Subcutaneous abdominal adipose tissue (tissue), 5 donors: ENCODE measurements around the gene KRTAP5-6.

Experiments used
- H3K27ac ChIP-seq: one replicate; pipeline ENCODE4 v1.7.0; 2013; ENCODE audit warnings: low read depth, mild to moderate bottlenecking, inconsistent platforms, low read length, moderate library complexity
- H3K27me3 ChIP-seq, 5 donors: one replicate each; pipeline ENCODE4 v1.7.0; 2013; ENCODE audit warnings: low read length in 5 of 5, inconsistent platforms in 1 of 5; ENCODE audit not compliant: control insufficient read depth in 5 of 5, insufficient read depth in 4 of 5
- H3K36me3 ChIP-seq, 5 donors: one replicate each; pipeline ENCODE4 v1.7.0; 2013; ENCODE audit warnings: low read length in 5 of 5; ENCODE audit not compliant: control insufficient read depth in 5 of 5, insufficient read depth in 5 of 5
- H3K4me1 ChIP-seq, 5 donors: one replicate each; pipeline ENCODE4 v1.7.0; 2013; ENCODE audit warnings: low read length in 5 of 5, mild to moderate bottlenecking in 3 of 5, moderate library complexity in 1 of 5; ENCODE audit not compliant: control insufficient read depth in 5 of 5, insufficient read depth in 5 of 5
- H3K4me3 ChIP-seq, 5 donors: one replicate each; pipeline ENCODE4 v1.7.0; 2013; ENCODE audit warnings: low read length in 5 of 5, low read depth in 1 of 5
- H3K9ac ChIP-seq, 5 donors: one replicate each; pipeline ENCODE4 v1.7.0; 2013; ENCODE audit warnings: low read length in 5 of 5, mild to moderate bottlenecking in 4 of 5, moderate library complexity in 3 of 5
- H3K9me3 ChIP-seq, 5 donors: one replicate each; pipeline ENCODE4 v1.7.0; 2013; ENCODE audit warnings: low read length in 5 of 5; ENCODE audit not compliant: control insufficient read depth in 5 of 5
- donor health status: healthy.
- donor health status: healthy.
- donor health status: healthy.
- donor health status: healthy.
- donor health status: healthy.

Gene KRTAP5-6

GRCh38 chr11:1652771-1653540, 44.0 kb upstream of the KRTAP5-6 start:
- Histone ChIP-seq H3K4me1 (peaks cover 0 to 4% (median 3%) of the 10 kb centered on the region in 5 donors), H3K4me3 (no peak overlapping the region), H3K9ac (no peak overlapping the region), H3K27me3 (peaks cover 0 to 29% (median 14%) of the 10 kb centered on the region in 5 donors), H3K27ac (no peak overlapping the region), H3K36me3 (no peaks in the 10 kb centered on the region), H3K9me3 (no peaks in the 10 kb centered on the region)

DNA sequence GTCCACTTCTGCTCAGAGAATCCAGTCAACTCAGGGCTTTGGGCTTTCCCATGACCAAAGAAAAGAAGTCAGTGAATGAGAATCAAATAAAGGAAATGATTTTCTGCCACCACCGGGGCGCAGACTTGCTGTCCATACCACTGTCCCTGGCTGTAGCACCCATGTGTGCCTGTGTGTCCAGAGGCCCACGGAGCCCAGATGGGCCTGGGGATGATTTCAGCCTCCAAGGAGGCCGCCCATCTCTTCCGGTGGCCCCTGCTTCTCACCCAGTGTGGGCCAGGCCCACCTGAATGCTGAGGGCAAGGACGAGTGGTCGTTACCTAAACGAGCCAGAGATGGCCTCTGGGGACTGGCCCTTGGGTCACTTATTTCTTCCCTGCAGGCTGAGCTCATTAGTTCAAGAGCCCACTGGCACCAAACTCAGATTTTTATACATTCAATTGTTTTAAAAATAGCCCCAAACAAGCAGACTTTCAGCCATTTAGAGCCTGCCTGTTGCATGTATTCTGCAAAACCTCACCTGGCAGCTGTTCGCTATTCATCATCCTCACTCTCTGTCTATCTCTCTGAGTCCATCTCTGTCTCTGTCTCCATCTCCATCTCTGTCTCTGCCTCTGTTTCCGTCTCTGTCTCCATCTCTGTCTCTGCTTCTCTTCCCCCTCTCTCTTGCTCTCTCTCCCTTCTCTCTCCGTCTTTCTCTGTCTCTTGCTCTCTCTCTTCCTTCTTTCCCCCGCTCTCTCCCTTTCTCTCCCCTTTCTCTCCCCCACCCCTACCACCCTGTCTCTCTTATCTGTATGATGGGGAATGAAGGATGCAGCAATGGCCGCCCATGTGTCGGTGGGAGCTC, 43.2 kb upstream of the KRTAP5-6 start:
- Histone ChIP-seq H3K36me3 (no peaks in the 10 kb centered on the region), H3K27me3 (peaks cover 0 to 29% (median 14%) of the 10 kb centered on the region in 5 donors), H3K9ac (no peak overlapping the region), H3K4me3 (no peak overlapping the region), H3K4me1 (peaks cover 0 to 4% (median 3%) of the 10 kb centered on the region in 5 donors), H3K9me3 (no peaks in the 10 kb centered on the region), H3K27ac (no peak overlapping the region)

- H3K27ac ChIP-seq, result no peak overlapping the region
- peaks cover 0 to 4% (median 3%) of the 10 kb centered on the region in 5 donors for H3K4me1 ChIP-seq
- no peak overlapping the region for H3K9ac ChIP-seq
- peaks cover 0 to 29% (median 14%) of the 10 kb centered on the region in 5 donors for H3K27me3 ChIP-seq
- no peaks in the 10 kb centered on the region for H3K36me3 ChIP-seq
- H3K9me3 ChIP-seq, result no peaks in the 10 kb centered on the region
- H3K4me3 ChIP-seq, result no peak overlapping the region
Observed at GRCh38 chr11:1654388-1655167, 42.4 kb upstream of the KRTAP5-6 start.

GRCh38 chr11:1655168-1656060, 41.6 kb upstream of the KRTAP5-6 start:
- no peaks in the 10 kb centered on the region for H3K36me3 ChIP-seq
- no peak overlapping the region for H3K27ac ChIP-seq
- no peak overlapping the region for H3K9ac ChIP-seq
- peaks cover 0 to 4% (median 3%) of the 10 kb centered on the region in 5 donors for H3K4me1 ChIP-seq
- H3K27me3 ChIP-seq, result peaks cover 0 to 34% (median 19%) of the 10 kb centered on the region in 5 donors
- H3K4me3 ChIP-seq, result no peak overlapping the region
- H3K9me3 ChIP-seq, result no peaks in the 10 kb centered on the region

GRCh38 chr11:1656061-1656441, 40.9 kb upstream of the KRTAP5-6 start:
- Histone ChIP-seq H3K27me3 (peaks cover 0 to 37% (median 19%) of the 10 kb centered on the region in 5 donors), H3K9ac (no peak overlapping the region), H3K9me3 (no peaks in the 10 kb centered on the region), H3K27ac (no peak overlapping the region), H3K4me3 (no peak overlapping the region), H3K36me3 (no peaks in the 10 kb centered on the region), H3K4me1 (peaks cover 0 to 4% (median 3%) of the 10 kb centered on the region in 5 donors)

- H3K4me3 ChIP-seq, result no peak overlapping the region
- H3K4me1 ChIP-seq, result peaks cover 0 to 4% (median 3%) of the 10 kb centered on the region in 5 donors
- H3K9me3 ChIP-seq, result no peaks in the 10 kb centered on the region
- H3K36me3 ChIP-seq, result no peaks in the 10 kb centered on the region
- H3K9ac ChIP-seq, result no peak overlapping the region
- H3K27ac ChIP-seq, result no peak overlapping the region
- peaks cover 0 to 37% (median 19%) of the 10 kb centered on the region in 5 donors for H3K27me3 ChIP-seq
Observed at GRCh38 chr11:1656670-1657069, 40.3 kb upstream of the KRTAP5-6 start.

DNA sequence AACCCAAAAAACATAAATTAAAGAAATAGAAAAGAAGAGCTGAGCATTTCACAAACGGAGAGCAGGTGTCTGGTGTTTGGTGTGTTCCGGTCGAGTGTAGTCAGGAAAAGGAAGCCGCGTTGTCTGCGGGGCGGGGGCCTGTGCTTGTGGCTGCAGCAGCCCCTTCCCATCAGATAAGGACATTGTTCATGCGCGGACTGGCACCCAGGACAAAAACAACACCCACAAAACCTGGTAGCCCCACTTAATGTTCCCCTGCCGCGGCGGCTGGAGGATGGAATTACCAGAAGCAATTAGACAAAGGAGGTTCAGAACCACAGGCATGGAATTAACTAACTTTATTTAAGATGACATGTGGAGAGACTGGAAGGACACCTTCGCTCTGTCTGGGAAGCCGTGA, 37.5 kb upstream of the KRTAP5-6 start:
- Histone ChIP-seq H3K27me3 (peaks cover 0 to 28% (median 12%) of the 10 kb centered on the region in 5 donors), H3K4me1 (no peaks in the 10 kb centered on the region), H3K9ac (no peak overlapping the region), H3K27ac (no peak overlapping the region), H3K36me3 (no peaks in the 10 kb centered on the region), H3K4me3 (no peak overlapping the region), H3K9me3 (no peaks in the 10 kb centered on the region)

DNA sequence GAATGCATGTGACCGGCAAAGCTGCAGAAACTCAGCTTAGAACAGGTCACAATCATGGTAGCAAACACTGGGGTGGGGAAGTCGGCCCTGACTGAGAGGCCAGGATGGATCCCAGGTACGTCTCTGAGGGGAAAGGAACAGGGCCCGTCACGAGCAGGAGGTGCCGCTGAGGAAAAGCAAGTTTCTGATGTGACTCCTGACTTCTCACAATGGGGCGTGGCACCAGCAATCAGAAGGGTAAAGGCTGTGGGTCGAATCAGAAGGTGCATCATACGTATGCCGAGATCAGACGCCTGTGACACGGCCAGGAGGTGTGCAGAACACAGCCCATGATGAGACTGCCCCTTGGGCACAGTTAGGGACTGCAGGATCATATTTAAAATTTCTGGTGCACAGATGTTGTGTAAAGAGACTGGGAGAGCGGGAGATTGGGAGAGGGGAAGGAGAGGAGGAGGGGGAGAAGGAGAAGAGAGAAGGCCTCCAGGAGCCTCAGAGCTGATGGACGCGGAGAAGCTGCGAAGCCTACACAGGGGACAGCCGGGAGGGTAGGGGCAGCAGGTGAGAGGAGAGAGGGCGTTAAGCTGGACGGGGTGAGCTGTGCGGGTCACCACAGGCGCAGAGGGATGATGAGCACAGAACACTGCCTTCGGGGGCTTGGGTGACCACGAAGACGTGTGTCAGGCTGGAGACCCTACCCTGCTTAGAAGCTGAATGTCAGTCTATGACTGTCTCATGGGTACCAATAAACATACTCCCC, 36.7 kb upstream of the KRTAP5-6 start:
- Histone ChIP-seq H3K4me3 (no peak overlapping the region), H3K4me1 (no peaks in the 10 kb centered on the region), H3K36me3 (no peaks in the 10 kb centered on the region), H3K9me3 (no peaks in the 10 kb centered on the region), H3K27ac (no peak overlapping the region), H3K9ac (no peak overlapping the region), H3K27me3 (peaks cover 0 to 22% (median 6%) of the 10 kb centered on the region in 5 donors)
